Fibroblast of villous mesenchyme (primary cell): ENCODE results near the gene MIX23. TPM values are rescaled to one million over a fixed set of nuclear protein-coding genes. Genes with fewer than 3 reads are reported as not detected.

ENCODE experiments used
- DNase-seq: peaks from one replicate; pipeline ENCODE4 v3.0.0-alpha.2; 2010; ENCODE audit warnings: low read depth
- H3K4me3 ChIP-seq: 2 replicates; pipeline ENCODE4 v1.5.1; 2011; ENCODE audit warnings: low read depth, mild to moderate bottlenecking, low read length
- total RNA-seq: library from RNA; depleted of rRNA; stranded (reverse); fragments of >200 nt; gene quantifications from 2 replicates; pipeline ENCODE4 v1.2.3, GENCODE V29; 2012
- TF ChIP-seq, protein P1 (sequence below): IDR thresholded peaks from 2 replicates; pipeline ENCODE4 v1.5.1; 2012; ENCODE audit warnings: low read depth, mild to moderate bottlenecking, low read length; ENCODE audit not compliant: insufficient read depth

Gene MIX23
- 29.0 and 36.3 TPM in 2 replicates for total RNA-seq

- TF ChIP-seq, protein P1, sequence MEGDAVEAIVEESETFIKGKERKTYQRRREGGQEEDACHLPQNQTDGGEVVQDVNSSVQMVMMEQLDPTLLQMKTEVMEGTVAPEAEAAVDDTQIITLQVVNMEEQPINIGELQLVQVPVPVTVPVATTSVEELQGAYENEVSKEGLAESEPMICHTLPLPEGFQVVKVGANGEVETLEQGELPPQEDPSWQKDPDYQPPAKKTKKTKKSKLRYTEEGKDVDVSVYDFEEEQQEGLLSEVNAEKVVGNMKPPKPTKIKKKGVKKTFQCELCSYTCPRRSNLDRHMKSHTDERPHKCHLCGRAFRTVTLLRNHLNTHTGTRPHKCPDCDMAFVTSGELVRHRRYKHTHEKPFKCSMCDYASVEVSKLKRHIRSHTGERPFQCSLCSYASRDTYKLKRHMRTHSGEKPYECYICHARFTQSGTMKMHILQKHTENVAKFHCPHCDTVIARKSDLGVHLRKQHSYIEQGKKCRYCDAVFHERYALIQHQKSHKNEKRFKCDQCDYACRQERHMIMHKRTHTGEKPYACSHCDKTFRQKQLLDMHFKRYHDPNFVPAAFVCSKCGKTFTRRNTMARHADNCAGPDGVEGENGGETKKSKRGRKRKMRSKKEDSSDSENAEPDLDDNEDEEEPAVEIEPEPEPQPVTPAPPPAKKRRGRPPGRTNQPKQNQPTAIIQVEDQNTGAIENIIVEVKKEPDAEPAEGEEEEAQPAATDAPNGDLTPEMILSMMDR = no peak
- DNase-seq = peak; percentile 77
- peak within 1 kb of the TSS; percentile 97 for H3K4me3 ChIP-seq
Observed at GRCh38 chr3:122382888-122383666, at the start of gene MIX23. MIX23 (minus strand) TSS chr3:122383231; CDS start chr3:122383224, 7 bp downstream.

DNA sequence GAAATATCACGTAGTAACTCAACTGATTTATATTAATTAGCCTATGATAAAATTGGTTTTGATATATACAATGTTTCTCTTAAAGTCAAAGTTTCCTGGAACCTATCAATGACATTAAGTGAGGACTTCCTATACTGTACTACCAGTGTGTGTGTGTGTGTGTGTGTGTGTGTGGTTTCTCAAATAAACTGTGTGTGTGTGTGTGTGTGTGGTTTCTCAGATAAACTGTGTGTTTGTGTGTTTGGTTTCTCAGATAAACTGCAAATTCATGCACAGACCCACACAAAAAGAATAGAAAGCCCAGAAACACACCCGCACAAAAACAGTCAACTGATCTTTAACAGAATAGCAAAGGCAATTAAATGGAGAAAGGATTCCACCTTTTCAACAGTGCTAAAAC lies 47.3 kb upstream of the MIX23 start:
- no peak for DNase-seq
- H3K4me3 ChIP-seq = no peak overlapping the region
- TF ChIP-seq, protein P1 = no peak

DNA sequence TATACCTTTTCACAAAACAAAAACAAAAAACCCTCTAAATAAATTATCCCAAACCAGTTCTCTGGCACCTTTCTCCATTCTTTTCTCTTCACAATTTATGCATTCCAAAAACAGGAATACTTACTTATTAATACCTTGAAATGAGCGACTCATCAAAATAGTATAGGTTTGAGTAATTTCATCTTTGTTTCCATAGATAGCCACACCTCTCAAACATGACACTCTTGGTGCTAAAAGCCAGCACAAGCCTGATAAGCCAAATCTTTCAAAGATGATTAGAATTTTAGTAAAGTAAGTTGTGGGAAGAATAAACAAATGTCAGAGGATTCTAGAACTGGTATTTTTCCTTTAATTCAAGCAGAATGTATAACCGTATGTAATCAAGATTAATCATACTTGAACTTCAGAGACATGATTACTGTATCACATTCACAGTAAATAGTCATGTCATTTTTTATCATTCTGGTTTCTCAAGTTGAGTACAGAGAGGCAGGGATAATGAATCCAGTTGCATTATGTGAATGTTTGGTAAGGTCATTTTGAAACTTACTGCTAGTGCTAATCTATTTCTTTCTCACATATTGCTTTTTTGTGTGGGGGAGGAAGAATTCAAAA lies 44.9 kb upstream of the MIX23 start:
- no peak for DNase-seq
- H3K4me3 ChIP-seq = no peak overlapping the region
- TF ChIP-seq, protein P1 = no peak

- no peak overlapping the region for H3K4me3 ChIP-seq
- no peak for DNase-seq
- TF ChIP-seq, protein P1 = no peak
Observed at GRCh38 chr3:122421836-122422235, 38.8 kb upstream of the MIX23 start.

- no peak overlapping the region for H3K4me3 ChIP-seq
- TF ChIP-seq, protein P1 = no peak
- DNase-seq = no peak
Observed at GRCh38 chr3:122421101-122421500, 38.1 kb upstream of the MIX23 start.

DNA sequence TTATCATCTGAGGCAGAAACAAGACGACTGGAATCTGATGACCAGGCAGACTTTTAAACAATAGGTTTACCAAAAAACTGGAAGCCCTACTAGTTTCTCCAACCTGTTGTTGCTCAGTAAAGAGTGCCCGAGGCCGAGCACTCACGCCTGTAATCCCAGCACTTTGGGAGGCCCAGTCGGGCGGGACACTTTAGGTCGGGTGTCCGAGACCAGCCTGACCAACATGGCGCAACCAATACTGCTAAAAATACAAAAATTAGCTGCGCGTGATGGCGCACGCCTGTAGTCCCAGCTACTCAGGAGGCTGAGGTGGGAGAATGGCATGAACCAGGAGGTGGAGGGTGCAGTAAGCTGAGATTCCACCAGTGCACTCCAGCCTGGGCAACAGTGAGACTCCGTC lies 33.9 kb upstream of the MIX23 start:
- DNase-seq = peak; percentile 47
- TF ChIP-seq, protein P1 = no peak
- H3K4me3 ChIP-seq = peak overlapping the region; percentile 99
